Right lobe of liver (tissue), 4 donors: ENCODE data around the gene FAM3A.

Experiments used
- CTCF ChIP-seq, 4 donors: fragments of 200-600 bp in 3 of 4; fragments of 450-650 bp in 1 of 4; IDR thresholded peaks; one replicate each; pipeline versions ENCODE4 v1.5.1 to v1.8.0; 2016 to 2022; ENCODE audit warnings: antibody characterized with exemption in 4 of 4, mild to moderate bottlenecking in 2 of 4
- POLR2A ChIP-seq: fragments of 450-650 bp; IDR thresholded peaks from one replicate; pipeline ENCODE4 v1.6.1; 2017; ENCODE audit warnings: antibody characterized with exemption, mild to moderate bottlenecking
- donor health status: DM: no; HTN: no; CAD: no.
- donor health status: DM: no; HTN: no; CAD: no.
- donor health status: DM: no; HTN: yes; CAD: no.

- TF ChIP-seq POLR2A (no peak), CTCF (IDR thresholded peaks at IDR 0.05) (no peak)
Measured at GRCh38 chrX:154515090-154515965, 704 bp downstream of the FAM3A start.
